ENCODE data around the gene LRP3. TPM values are rescaled to one million over a fixed set of nuclear protein-coding genes. Genes with fewer than 3 reads are reported as not detected.
A peak's percentile ranks its signal among the peaks of the same experiment; 100 is the strongest.

The LRP3 gene
- total RNA-seq, 1 donor from 2014 or later: 9.0 TPM

DNA sequence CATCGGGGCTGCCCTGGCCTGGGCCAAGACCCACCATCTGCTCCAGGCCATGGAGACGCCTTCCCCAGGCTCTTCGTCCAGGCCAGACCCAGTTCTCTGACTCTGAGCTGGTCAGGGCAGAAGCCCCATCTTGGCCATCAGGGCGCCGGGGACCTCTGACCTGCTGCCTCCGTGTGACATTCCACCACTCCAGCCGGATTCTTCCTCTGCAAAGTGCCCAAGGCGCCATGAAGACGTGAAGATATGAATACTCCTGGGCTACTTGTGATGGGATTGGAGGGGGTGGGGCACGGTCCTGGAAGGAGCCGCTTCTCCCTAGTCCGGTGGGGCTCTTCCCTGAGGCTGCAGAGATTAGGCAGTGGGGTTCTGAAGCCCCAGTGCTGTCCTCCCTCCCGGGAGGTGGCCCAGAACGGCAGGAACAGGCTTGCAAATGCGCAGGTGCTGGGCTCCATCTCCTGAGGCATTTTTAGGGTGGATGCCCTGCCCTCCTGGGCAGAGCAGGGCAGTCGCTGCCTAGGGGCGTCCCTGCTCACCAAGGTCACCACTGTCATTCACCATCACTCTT, 57.5 kb downstream of the LRP3 start:
- FAIRE-seq: no peak

DNA sequence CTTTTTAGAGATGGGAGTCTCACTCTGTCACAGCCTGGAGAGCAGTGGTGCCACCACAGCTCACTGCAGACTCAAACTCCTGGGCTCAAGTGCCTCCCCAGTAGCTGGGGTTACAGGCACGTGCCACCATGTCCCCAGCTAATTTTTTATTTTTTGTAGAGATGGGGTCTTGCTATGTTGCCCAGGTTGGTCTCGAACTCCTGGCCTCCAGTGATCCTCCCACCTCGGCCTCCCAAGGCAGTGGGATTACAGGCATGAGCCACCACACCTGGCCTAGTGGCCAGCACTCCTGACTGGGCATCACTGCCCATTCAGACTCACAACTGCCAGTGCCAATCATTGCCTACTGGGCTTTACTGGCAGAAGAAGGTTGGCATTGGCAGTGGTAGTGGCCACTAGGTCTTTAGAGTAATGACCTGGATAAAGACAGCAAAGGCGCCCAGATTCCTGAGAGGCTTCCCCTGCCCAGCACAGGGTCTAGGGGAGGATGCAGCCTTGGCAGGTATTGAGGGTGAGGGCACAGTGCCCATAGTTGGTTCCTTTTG, 58.4 kb downstream of the LRP3 start:
- Histone ChIP-seq H3K27me3 (ENCODE audit: control insufficient read depth, insufficient read depth, low read length) (no peaks in the 10 kb centered on the region), H3K4me3 (ENCODE audit: low read depth, low read length) (no peak overlapping the region), H3K36me3 (ENCODE audit: control insufficient read depth, insufficient read depth, low read length) (no peaks in the 10 kb centered on the region)
- TF ChIP-seq, protein P1, sequence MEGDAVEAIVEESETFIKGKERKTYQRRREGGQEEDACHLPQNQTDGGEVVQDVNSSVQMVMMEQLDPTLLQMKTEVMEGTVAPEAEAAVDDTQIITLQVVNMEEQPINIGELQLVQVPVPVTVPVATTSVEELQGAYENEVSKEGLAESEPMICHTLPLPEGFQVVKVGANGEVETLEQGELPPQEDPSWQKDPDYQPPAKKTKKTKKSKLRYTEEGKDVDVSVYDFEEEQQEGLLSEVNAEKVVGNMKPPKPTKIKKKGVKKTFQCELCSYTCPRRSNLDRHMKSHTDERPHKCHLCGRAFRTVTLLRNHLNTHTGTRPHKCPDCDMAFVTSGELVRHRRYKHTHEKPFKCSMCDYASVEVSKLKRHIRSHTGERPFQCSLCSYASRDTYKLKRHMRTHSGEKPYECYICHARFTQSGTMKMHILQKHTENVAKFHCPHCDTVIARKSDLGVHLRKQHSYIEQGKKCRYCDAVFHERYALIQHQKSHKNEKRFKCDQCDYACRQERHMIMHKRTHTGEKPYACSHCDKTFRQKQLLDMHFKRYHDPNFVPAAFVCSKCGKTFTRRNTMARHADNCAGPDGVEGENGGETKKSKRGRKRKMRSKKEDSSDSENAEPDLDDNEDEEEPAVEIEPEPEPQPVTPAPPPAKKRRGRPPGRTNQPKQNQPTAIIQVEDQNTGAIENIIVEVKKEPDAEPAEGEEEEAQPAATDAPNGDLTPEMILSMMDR (IDR thresholded peaks at IDR 0.05; ENCODE audit: insufficient read depth, low read length, severe bottlenecking): no peak
- no peak for DNase-seq (ENCODE audit: low read depth)
- FAIRE-seq: no peak

More for the DNA sequence above, 57.5 kb downstream of the LRP3 start:
- Histone ChIP-seq H3K27me3 (ENCODE audit: control insufficient read depth, insufficient read depth, low read length) (no peaks in the 10 kb centered on the region), H3K36me3 (ENCODE audit: control insufficient read depth, insufficient read depth, low read length) (no peaks in the 10 kb centered on the region), H3K4me3 (ENCODE audit: low read depth, low read length) (no peak overlapping the region)
- no peak for DNase-seq (ENCODE audit: low read depth)
- TF ChIP-seq, protein P1 (IDR thresholded peaks at IDR 0.05; ENCODE audit: insufficient read depth, low read length, severe bottlenecking): no peak

- H3K27me3 ChIP-seq (ENCODE audit: control insufficient read depth, insufficient read depth, low read length): no peaks in the 10 kb centered on the region
- no peaks in the 10 kb centered on the region for H3K36me3 ChIP-seq (ENCODE audit: control insufficient read depth, insufficient read depth, low read length)
- H3K4me3 ChIP-seq (ENCODE audit: low read depth, low read length): no peak overlapping the region
- FAIRE-seq (no peak), DNase-seq (ENCODE audit: low read depth) (no peak)
- TF ChIP-seq, protein P1 (IDR thresholded peaks at IDR 0.05; ENCODE audit: insufficient read depth, low read length, severe bottlenecking): no peak
Measured at GRCh38 chr19:33252971-33253370, 58.8 kb downstream of the LRP3 start.

- H3K27me3 ChIP-seq (ENCODE audit: control insufficient read depth, insufficient read depth, low read length): no peaks in the 10 kb centered on the region
- FAIRE-seq (no peak), DNase-seq (ENCODE audit: low read depth) (no peak)
- H3K36me3 ChIP-seq (ENCODE audit: control insufficient read depth, insufficient read depth, low read length): no peaks in the 10 kb centered on the region
- no peak overlapping the region for H3K4me3 ChIP-seq (ENCODE audit: low read depth, low read length)
- TF ChIP-seq, protein P1 (IDR thresholded peaks at IDR 0.05; ENCODE audit: insufficient read depth, low read length, severe bottlenecking): no peak
Measured at GRCh38 chr19:33254245-33254824, 60.2 kb downstream of the LRP3 start.

DNA sequence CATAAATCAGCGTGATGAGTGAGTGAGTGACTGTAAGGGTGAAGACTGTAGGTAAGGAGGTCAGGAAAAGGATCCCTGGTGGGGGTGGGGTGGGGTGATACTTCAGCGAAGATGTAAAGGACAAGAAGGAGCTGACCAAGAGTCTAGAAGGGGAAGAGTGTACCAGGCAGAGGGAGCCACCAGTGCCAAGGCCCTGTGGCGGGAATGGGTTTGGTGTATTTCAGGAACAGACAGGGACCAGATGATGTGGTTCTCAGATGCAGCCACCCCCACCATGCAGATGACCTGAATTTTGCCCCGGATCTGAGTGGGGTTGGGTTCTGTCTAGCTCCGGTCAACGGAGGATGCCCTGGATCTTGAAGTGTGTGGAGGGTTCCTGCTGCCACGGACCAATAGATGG, 61.7 kb downstream of the LRP3 start:
- TF ChIP-seq, protein P1 (IDR thresholded peaks at IDR 0.05; ENCODE audit: insufficient read depth, low read length, severe bottlenecking): no peak
- no peaks in the 10 kb centered on the region for H3K36me3 ChIP-seq (ENCODE audit: control insufficient read depth, insufficient read depth, low read length)

More for the DNA sequence above, 61.7 kb downstream of the LRP3 start:
- no peak overlapping the region for H3K4me3 ChIP-seq (ENCODE audit: low read depth, low read length)
- peak; percentile 50 for FAIRE-seq
- no peaks in the 10 kb centered on the region for H3K27me3 ChIP-seq (ENCODE audit: control insufficient read depth, insufficient read depth, low read length)
- DNase-seq (ENCODE audit: low read depth): no peak
